DMS153 (cell line): ENCODE data around the gene AP1S1.
"Not testable (repeated sequence)": the region's sequence is repeated elsewhere in the genome, so short reads cannot be mapped to it uniquely, and the experiment has no call there.

ENCODE experiments used
- DNase-seq: peaks from one replicate; lab custom pipeline; 2025; lab: John Stamatoyannopoulos, UW

AP1S1 gene

DNA sequence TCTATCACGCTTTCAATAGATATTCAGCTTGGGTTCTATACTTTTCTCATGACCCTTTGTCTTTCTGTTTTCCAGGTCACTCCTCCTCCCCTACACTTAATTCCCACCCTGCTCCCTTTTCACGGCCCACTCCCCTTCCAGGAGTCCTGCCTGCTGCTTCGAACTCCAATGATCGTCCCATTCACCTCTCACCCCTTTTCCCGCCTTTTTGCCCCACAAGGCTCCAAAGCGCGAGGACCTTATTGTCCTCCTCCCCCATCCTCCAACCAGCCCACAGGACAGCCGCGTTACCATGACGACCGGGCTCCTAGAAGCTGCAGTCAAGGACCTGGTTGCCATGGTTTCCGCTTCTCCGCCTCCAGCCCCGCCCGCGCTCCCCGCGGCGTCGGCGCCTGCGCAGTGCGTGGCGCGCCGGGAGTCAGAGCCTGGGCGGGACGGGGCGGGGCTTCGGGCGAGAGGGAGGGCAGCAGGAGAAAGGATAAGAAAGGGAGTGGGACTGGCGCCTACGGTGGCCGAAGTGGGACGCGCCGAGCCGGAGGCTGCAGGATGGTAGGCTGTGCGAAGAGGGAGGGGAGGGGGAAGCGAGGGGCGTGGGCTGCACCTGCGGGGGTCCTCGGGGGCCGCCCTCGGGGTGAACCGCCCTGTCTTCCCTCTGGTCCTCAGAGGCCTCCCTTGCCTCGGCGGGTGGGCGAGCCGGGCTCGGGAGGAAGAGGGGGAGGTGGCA, at the start of gene AP1S1:
Gene AP1S1 (plus strand): TSS at position 508 of the 724 bp plus-strand sequence. CDS start 39 bp downstream, at position 547.
- DNase-seq, result peak; percentile 97

DNA sequence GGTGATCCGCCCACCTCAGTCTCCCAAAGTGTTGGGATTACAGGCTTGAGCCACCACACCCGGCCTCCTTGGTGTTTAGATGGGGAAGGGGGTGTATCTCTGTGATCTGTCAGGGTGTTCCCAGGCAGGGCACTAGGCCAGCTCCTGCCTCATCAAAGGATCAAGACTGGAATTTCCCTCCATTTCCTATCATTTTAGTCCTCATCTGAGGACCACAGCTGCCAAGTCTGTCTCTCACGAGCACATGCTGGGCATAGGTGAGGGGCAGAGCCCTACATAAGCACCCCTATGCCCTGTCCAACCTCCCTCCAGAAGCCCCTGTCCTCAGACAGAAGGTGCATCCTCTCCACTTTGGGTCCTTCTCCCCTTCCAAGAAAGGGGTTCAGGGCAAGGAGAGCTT, 49.5 kb upstream of the AP1S1 start:
- no peak for DNase-seq

- DNase-seq, result not testable (repeated sequence)
These were observed 49.0 kb upstream of the AP1S1 start for GRCh38 chr7:101105248-101105647.

GRCh38 chr7:101106386-101106785, 47.9 kb upstream of the AP1S1 start:
- DNase-seq, result no peak

DNA sequence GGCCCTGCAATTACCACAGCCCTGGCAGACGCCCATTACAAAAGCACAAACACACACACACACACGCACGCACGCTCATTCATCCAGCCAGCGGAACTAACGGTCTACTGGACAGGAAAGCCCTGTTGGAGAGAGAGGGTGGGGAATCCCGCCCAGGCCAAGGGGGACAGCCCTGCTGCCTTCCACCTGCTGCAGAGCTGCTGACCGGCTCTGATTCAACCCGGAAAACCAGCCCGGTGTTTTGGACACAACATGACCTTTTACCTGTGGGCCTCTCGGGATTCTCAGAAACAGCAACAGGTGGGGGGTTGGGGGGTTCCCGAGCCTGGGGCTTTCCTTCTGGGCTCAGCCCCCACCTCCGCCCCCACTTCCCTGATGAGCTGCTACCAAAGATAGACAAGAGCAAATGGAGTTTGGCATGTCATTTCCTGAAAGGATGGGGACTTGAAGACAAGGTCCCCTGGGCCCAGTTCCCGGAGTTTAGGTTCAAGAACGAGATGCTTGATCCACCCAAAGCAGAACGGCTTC, 45.9 kb upstream of the AP1S1 start:
- DNase-seq, result no peak

DNA sequence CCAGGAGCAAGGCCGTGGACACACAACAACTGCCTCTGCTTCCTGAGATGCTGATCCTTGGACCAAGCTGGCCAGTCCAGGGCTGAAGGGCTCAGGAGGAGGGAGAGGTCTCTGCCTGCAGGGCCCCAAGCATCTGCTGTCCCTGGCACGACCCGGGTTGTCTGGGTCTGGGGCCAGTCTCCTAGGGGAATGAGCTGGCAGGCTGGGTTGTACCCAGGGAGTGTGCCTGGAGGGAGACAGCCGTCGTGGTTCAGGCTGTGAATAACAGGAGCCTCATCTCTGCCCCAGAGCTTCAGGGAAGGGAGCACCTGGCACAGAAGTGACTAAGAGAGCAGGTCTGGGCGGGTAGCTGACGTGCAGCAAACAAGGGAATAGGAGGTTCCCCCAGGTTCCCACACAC, 45.3 kb upstream of the AP1S1 start:
- no peak for DNase-seq

DNA sequence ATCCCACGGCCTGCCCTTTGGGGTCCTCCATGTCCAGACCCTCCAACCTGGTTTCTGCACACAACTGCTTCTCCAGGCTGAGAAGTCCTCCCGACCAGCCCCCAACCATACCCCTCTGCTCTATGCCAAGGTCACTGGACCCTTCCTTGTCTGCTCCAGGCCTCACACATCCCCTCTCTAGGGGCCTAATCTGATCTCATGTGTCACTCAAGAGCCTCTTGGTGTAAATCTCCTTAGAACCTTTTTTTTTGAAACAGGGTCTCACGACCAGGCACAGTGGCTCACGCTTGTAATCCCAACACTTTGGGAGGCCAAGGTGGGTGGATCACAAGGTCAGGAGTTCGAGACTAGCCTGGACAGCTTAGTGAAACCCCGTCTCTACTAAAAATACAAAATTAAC, 44.9 kb upstream of the AP1S1 start:
- no peak for DNase-seq

DNA sequence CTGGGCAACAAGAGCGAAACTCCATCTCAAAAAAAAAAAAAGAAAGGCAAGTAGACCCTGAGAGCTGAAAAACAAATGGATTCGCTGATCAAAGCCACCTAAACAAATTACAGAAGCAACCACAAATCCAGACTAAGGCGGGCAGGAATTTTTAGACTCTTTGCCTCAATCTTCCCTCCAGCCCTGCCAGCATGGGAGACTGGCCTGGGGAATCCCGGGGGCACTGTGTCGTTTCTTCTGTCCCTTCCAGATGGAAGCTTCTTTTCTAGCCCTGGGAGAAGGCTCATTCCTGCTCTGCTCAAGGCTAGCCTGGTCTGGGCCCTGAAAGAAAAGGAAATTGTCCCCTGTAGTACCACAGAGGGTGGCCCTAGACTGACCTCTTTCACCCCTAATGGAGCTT, 43.0 kb upstream of the AP1S1 start:
- no peak for DNase-seq

GRCh38 chr7:101112233-101112632, 42.0 kb upstream of the AP1S1 start:
- no peak for DNase-seq

GRCh38 chr7:101113140-101113539, 41.1 kb upstream of the AP1S1 start:
- DNase-seq, result not testable (repeated sequence)

DNA sequence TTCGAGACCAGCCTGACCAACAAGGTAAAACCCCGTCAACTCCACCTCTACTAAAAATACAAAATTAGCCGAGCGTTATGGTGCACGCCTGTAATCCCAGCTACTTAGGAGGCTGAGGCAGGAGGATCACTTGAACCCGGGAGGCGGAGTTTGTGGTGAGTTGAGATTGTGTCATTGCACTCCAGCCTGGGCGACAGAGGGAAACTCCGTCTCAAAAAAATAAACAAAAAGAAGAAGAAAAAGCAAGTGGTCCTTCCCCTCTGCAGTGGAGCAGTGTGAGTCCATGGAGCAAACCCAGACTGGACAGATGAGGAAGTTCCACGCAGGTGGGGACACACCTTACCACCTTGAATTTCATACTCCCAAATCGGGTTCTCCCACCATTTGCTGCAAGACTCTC, 40.4 kb upstream of the AP1S1 start:
- no peak for DNase-seq

- no peak for DNase-seq
These were observed 39.8 kb upstream of the AP1S1 start for GRCh38 chr7:101114492-101114891.

- no peak for DNase-seq
These were observed 39.1 kb upstream of the AP1S1 start for GRCh38 chr7:101115215-101115614.

- no peak for DNase-seq
These were observed 37.4 kb upstream of the AP1S1 start for GRCh38 chr7:101116898-101117297.

- no peak for DNase-seq
These were observed 35.4 kb upstream of the AP1S1 start for GRCh38 chr7:101118856-101119255.

- no peak for DNase-seq
These were observed 34.4 kb upstream of the AP1S1 start for GRCh38 chr7:101119876-101120275.

DNA sequence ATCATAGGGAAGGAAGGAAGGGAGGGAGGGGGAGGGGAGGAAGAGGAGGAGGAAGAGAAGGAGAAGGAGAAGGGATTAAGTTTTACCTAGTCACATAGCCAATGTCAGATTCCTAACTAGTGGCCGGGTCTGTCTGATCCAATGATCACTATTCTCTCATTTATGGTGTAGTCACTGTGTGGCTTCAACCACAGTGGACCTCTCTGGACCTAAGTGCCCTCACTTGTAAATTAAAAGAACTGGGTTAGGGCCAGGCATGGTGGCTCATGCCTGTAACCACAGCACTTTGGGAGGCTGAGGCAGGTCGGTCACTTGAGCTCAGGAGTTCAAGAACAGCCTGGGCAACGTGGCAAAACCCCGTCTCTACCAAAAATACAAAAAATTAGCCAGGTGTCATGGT, 34.0 kb upstream of the AP1S1 start:
- no peak for DNase-seq

DNA sequence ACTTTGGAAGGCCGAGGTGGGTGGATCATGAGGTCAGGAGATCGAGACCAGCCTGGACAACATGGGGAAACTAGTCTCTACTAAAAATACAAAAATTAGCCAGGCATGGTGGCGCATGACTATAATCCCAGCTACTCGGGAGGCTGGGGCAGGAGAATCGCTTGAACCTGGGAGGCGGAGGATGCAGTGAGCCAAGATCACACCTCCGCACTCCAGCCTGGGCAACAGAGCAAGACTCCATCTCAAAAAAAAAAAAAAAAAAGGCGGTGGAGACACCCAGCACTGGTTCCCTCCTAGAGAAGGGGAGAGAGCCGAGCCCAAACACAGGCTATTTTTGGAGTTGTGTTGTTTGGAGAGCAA, 32.7 kb upstream of the AP1S1 start:
- DNase-seq, result not testable (repeated sequence)

DNA sequence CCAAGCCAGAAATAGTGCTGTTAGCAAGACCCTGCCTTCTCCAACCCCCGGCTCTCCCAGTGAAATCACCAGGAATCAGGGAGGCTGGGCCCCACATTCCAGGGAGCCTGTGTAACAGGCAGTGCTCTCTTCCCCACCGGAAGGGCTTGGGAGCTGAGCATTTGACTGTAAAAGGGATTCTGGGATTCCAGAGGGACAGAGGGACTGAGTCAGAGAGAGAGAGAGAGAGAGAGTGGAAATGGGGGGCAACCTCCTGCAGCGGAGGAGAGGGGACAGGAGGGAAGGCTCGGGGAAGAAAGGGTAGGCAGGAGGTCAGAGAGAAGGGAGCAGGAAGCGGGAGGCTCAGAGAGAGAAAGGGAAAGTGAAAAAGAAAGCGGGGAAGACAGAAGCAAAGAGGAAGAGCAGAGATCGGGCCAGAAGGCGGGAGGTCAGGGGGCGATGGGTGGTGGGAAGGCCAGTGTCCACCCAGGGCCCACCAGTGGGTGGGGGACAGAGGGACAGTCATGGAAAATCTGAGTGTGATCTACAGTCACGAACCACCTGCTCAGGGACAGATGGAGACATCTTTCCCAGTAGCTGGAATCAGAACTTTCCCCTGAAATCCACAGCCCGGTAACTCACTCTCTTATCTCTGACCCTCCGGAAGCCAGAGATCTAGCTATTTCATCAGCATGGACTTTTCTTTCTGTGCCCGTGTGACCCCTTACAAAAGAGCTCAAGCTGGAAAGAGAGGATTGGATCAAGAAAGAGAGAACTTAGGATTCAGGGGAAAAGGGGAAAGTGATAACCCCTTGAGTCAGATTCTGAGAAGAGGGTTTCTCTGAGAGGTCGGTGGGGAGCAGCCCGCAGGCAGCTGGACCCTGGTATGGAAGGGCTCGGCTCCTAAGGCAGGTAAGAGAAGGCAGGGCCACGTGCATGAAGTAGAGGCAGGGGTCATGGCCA, 32.0 kb upstream of the AP1S1 start:
- DNase-seq, result no peak

- DNase-seq, result no peak
These were observed 31.2 kb upstream of the AP1S1 start for GRCh38 chr7:101122933-101123702.

DNA sequence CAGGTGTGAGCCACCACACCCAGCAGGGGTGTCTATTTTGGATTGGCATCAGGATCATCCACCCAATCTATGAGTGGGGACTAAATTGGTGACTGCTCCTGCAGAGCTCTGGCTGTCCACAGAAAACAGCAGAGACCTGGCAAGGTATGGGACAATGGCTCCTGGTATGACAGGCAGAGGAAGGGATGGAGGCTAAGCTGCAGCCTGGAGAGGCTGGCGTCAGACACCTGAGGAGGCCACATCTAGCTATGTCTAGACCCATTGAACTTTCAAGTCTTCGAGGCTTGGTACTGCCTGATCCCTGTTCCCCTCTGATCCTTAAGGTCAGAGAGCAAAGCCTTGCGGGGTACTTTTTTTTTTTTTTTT, 30.6 kb upstream of the AP1S1 start:
- no peak for DNase-seq

DNA sequence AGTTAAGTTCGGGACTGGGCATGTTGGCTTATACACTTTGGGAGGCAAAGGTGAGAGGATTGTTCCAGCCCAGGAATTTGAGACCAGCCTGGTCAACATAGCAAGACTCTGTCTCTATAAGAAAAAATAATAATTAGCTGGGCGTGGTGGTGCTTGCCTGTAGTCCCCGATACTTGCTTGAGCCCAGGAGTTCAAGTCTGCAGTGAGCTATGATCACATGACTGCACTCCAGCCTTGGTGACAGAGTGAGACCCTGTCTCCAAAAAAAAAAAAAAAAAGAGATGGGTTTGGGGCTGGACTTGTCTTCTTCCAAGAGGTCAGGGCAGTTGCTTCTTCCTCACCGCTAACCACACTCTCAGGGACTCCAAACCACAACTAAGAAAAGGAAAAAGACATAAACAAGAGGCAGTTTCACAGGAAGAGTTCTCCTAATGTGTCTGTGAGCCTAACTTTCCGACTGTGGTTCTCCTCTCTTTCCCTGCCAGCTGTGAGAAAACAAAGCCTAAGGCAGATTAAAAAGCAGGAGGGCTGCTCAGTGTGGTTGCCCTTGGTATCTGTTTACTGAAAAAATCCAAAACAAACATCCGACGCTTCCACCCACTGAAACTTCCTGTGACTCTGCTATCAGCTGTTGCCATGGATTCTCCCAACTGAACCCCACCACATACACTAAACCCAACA, 29.8 kb upstream of the AP1S1 start:
- peak; percentile 17 for DNase-seq
